AG09309 (cell line): ENCODE results near the gene CCM2.

ENCODE experiments used
- DNase-seq: peaks from one replicate; pipeline ENCODE4 v3.0.0-alpha.2; 2010; ENCODE audit warnings: low read depth
- H3K4me3 ChIP-seq: 2 replicates; pipeline ENCODE4 v1.5.1; 2011; ENCODE audit warnings: mild to moderate bottlenecking, low read depth, low read length, moderate library complexity; ENCODE audit not compliant: control insufficient read depth
- TF ChIP-seq, protein P1 (sequence below): IDR thresholded peaks from 2 replicates; pipeline ENCODE4 v1.5.1; 2011; ENCODE audit warnings: mild to moderate bottlenecking, low read depth, low read length, inconsistent platforms; ENCODE audit not compliant: insufficient read depth, control insufficient read depth; ENCODE audit errors: missing control alignments

The CCM2 gene

DNA sequence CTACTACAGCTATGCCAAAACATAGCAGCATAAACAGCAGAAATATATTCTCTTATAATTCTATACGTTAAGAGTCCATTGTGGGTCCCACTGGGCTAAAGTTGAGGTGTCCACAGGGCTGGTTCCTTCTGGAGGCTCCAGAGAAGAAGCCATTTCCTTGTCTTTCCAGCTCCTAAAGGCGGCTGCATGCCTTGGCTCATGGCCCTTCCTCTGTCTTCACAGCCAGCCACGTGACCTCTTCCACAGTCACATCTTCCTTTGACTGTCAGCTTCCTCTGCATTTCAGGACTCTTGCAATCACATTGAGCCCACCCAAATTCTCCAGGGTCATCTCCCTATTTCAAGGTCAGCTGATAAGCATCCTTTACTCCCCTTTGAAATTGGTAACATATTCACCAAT is 71.5 kb downstream of the CCM2 start:
- no peak for DNase-seq
- H3K4me3 ChIP-seq = no peak overlapping the region
- TF ChIP-seq, protein P1, sequence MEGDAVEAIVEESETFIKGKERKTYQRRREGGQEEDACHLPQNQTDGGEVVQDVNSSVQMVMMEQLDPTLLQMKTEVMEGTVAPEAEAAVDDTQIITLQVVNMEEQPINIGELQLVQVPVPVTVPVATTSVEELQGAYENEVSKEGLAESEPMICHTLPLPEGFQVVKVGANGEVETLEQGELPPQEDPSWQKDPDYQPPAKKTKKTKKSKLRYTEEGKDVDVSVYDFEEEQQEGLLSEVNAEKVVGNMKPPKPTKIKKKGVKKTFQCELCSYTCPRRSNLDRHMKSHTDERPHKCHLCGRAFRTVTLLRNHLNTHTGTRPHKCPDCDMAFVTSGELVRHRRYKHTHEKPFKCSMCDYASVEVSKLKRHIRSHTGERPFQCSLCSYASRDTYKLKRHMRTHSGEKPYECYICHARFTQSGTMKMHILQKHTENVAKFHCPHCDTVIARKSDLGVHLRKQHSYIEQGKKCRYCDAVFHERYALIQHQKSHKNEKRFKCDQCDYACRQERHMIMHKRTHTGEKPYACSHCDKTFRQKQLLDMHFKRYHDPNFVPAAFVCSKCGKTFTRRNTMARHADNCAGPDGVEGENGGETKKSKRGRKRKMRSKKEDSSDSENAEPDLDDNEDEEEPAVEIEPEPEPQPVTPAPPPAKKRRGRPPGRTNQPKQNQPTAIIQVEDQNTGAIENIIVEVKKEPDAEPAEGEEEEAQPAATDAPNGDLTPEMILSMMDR = no peak

DNA sequence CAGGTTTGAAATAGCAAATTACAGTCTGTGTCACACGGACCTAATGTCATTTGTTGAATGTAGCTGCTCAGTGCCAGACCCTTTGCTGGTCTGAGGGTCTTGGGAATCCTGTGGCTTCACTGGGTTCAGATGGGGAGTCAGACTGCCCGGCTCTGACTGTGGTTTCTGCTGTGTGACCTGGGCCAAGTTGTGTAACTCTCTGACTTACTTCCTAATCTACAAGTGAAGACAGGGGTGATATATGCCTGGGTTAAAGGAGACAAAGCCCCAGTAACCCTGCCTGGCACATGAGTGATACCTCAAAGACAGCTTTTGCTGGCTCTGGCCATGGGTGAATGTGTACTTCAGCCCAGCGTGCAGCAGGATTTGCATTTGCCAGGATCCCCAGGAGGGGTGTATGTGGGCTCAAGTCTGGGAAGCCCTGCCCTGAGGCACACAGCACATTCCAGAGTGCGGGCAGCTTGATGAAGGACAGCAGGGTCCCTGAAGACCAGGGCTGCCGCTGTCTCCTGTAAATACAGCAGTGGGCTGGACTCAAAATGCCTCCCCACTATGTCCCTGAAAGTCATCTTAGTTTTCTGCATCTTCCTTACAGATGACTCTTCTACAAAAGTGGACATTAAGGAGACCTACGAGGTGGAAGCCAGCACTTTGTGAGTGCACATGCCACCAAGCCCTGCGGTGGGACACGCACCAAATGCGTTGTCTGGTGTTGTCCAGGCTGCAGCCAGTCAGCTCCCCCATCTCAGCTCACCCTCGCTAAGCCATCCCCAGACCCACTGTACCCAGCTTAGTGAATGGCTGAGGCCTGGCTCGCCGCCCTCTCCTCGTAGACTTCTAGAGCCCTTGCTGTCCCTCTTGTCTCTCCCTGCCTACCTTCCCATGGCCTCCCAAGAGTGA is 72.4 kb downstream of the CCM2 start:
- H3K4me3 ChIP-seq = no peak overlapping the region
- TF ChIP-seq, protein P1 = no peak
- no peak for DNase-seq

DNA sequence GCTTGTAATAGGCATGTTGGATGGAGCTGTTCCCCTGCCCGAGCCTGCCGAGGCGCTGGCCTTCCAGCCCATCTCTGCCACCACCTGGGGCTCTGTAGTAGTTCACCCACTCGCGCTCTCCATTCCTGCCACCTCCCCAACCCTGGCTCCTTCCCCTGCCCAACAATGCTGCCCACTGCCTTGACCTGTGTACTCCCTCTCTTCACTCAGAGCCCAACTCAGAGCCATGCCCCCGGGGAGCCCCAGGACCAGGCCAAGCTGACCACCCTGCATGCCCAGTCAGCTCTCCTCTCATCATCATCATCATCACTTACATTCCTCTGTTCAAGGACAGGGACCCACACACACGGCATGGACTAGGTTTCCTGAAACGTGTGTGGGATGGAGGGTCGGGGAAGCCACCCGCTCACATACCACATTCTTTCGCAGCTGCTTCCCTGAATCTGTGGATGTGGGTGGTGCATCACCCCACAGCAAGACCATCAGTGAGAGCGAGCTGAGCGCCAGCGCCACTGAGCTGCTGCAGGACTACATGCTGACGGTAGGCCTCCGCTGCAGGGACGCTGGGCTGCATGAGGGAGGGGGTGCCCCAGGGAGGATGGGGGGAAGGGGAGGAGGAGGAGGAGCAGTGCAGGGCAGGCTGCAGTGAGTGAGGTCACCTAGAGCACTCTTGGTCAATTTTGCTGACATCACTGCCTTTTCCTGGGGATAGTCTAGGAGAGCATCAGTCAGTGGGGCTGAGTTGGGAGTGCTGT is 73.2 kb downstream of the CCM2 start:
- no peak for DNase-seq
- TF ChIP-seq, protein P1 = no peak

DNA sequence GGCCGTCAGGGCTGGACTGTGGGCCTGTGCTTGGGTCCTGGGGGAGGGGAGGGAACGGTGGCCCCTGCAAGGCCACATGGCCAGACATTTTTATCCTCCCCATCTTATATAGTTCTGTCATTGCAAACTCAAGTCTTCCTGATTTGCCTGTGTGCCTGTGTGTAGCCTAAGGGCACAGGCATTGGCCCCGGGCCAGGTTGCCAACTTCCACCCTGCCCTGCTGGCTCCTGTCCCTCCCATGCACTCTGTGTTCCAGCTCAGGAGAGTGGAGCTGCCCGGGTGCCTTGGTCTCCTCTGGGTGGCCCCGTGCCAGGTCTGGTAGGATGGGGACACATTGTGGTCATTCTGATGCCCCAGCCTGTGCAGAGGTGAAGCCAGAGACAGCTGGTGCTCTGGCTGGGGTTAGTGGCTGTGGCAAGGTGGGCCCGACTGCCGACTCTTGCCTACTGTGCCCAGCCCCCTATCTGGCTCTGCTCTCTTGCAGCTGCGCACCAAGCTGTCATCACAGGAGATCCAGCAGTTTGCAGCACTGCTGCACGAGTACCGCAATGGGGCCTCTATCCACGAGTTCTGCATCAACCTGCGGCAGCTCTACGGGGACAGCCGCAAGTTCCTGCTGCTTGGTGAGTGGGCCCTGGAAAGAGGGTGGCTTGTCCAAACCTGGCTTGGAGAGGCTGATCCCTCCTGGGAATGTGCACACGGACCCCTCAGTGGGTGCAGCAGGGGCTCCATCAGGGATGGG is 74.0 kb downstream of the CCM2 start:
- no peak overlapping the region for H3K4me3 ChIP-seq
- TF ChIP-seq, protein P1 = no peak
- no peak for DNase-seq

More for the DNA sequence above, 73.2 kb downstream of the CCM2 start:
- no peak overlapping the region for H3K4me3 ChIP-seq

DNA sequence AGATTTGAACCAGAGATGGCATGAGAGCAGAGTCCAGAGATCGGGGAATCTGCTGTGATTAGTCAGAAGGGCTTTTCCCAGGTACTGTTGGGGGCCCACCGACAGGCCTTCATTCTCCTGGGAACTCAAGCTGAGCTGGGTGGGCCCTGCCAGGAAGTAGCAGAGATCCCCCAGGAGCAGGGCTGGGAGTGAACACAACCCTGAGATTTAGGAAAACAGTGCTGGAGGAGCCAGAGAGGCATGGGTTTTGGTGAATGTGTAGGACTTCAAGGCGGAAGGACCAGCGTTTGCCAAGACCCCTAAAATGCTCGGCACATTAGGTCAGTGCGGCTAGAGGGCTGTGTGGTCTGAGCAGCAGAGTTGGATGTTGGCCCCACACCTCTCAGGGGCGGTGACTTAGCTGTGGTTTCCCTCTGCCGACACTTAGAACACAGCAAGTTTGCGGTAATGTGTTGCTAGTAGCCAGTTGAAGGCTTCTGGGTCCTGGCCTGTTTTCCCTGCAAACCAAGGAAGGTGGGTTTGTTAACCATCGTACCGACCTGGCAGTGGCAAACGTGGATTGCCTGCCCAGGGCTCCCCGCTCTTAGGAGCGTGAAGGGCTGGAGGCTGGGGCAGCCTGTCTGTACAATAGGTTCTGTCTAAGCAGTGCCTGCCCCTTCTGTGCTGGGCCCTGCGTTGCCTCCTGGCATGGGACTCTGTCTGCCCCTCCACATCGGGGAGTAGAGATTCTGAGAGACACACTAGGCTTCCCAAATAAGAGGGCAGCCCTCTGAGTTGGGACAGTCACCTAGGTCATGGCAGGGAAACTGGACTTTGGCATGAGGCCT is 74.7 kb downstream of the CCM2 start:
- H3K4me3 ChIP-seq = no peak overlapping the region
- TF ChIP-seq, protein P1 = no peak
- DNase-seq = no peak

DNA sequence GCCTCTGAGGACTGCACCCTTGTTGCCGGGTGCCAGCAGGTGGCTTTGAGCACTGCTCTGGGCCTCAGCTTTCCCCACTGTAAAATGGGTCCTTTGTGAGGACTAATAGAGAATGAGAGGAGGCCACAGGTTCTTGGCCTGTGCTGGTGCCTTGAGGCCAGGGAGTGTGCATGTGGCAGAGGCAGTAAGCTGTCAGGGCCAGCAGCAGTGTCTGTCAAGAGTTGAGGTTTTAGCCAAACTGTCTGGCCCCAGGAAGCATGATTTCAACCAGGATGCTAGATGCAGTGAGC is 75.3 kb downstream of the CCM2 start:
- TF ChIP-seq, protein P1 = no peak
- H3K4me3 ChIP-seq = no peak overlapping the region
- DNase-seq = no peak
